Psoas muscle (tissue), 8 donors: ENCODE data around the gene SLC25A38. TPM values are rescaled to one million over a fixed set of nuclear protein-coding genes. Genes with fewer than 3 reads are reported as not detected.
A peak's percentile ranks its signal among the peaks of the same experiment; 100 is the strongest.

Experiments used
- ATAC-seq, 4 donors: fragments of 200-7000 bp; cut with Tn5 transposase; one replicate each; pipeline ENCODE4 v1.9.1; 2020; ENCODE audit warnings: moderate library complexity in 3 of 4, mild to moderate bottlenecking in 2 of 4
- DNase-seq, 2 donors: peaks; one replicate each; pipeline ENCODE4 v3.0.0-alpha.2; 2020
- H3K27ac ChIP-seq: fragments of 200-600 bp; one replicate; pipeline ENCODE4 v1.8.0; 2022
- H3K27me3 ChIP-seq, 3 donors: fragments of 200-600 bp in 1 of 3; one replicate each; pipeline versions ENCODE4 v1.6.1 to v1.8.0; 2013 to 2022; ENCODE audit warnings: low read length in 2 of 3, mild to moderate bottlenecking in 2 of 3, moderate library complexity in 1 of 3; ENCODE audit not compliant: insufficient read depth in 3 of 3
- H3K36me3 ChIP-seq, 2 donors: fragments of 200-600 bp in 1 of 2; one replicate each; pipeline versions ENCODE4 v1.6.1 to v1.8.0; 2013 to 2022; ENCODE audit warnings: low read depth in 1 of 2, mild to moderate bottlenecking in 1 of 2, moderate library complexity in 1 of 2; ENCODE audit not compliant: insufficient read depth in 1 of 2
- H3K4me1 ChIP-seq: fragments of 200-600 bp; one replicate; pipeline ENCODE4 v1.8.0; 2022
- H3K4me3 ChIP-seq: fragments of 200-600 bp; one replicate; pipeline ENCODE4 v1.8.0; 2022; ENCODE audit warnings: mild to moderate bottlenecking
- H3K9me3 ChIP-seq: fragments of 200-600 bp; one replicate; pipeline ENCODE4 v1.8.0; 2022
- WGBS, 3 donors: extraction: QIAGEN DNeasy Blood & Tissue Kit; methylation state at CpG; one replicate each; pipeline versions ENCODE4 v1.1.6 to v1.1.7; 2013; 5-methylcytosine and 5-hydroxymethylcytosine counted together
- intact Hi-C, 2 donors: fragments of 100-400 bp; cut with DNase I; formaldehyde crosslinking; loops; one replicate each; pipeline versions ENCODE4 v1.11.0 to v1.14.2; 2022
- polyA plus RNA-seq, 3 donors: library from polyadenylated mRNA; stranded (reverse); fragments of 200-250 nt; gene quantifications; one replicate each; pipeline ENCODE4 v1.2.3, GENCODE V29; 2013
- total RNA-seq, 4 donors: library from RNA; stranded (reverse); fragmentation: NEBNext Ultra II Directional in 2 of 4; extraction: Animal tissue kit (Norgen Biotek cat#: 25700) in 2 of 4; gene quantifications; one replicate each; pipeline versions ENCODE4 v1.2.1 to v1.2.4, GENCODE V29; 2021 to 2023
- TF ChIP-seq, protein P1 (sequence below): fragments of 200-600 bp; IDR thresholded peaks from one replicate; pipeline ENCODE4 v1.8.0; 2022; ENCODE audit warnings: antibody characterized with exemption
- donor health status: healthy with polysubstance abuse.
- donor health status: DM: no; HTN: no; CAD: no; lungs with moderate emphysema.
- donor health status: Bipolar disorder and iron deficiency.
- donor health status: healthy.
- donor health status: DM: yes; HTN: yes; CAD: no.
- donor health status: DM: no; HTN: no; CAD: no.
- donor health status: DM: no; HTN: no; CAD: no.
- donor health status: DM: yes; HTN: yes; CAD: no.

Gene SLC25A38
- total and polyA plus RNA-seq, 7 donors: 24.9 to 86.5 (median 31.1) TPM

DNA sequence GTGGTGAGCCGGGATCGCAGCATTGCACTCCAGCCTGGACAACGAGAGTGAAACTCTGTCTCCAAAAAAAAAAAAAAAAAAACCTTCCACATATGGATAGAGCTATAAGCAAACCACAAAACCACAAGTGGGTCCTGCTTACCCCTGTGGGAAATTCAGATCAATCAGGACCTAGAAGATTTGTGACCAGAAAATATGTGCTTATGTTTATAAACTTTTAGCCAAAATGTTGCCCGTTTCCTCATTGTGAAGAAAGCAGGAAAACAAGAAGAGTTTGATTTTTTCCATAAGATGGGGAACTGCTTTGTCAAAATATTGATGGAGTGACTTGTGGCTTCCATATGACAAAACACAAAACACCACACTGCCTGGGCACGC lies 3.4 kb upstream of the SLC25A38 start:
- H3K27me3 ChIP-seq: no peaks in the 10 kb centered on the region
- TF ChIP-seq, protein P1, sequence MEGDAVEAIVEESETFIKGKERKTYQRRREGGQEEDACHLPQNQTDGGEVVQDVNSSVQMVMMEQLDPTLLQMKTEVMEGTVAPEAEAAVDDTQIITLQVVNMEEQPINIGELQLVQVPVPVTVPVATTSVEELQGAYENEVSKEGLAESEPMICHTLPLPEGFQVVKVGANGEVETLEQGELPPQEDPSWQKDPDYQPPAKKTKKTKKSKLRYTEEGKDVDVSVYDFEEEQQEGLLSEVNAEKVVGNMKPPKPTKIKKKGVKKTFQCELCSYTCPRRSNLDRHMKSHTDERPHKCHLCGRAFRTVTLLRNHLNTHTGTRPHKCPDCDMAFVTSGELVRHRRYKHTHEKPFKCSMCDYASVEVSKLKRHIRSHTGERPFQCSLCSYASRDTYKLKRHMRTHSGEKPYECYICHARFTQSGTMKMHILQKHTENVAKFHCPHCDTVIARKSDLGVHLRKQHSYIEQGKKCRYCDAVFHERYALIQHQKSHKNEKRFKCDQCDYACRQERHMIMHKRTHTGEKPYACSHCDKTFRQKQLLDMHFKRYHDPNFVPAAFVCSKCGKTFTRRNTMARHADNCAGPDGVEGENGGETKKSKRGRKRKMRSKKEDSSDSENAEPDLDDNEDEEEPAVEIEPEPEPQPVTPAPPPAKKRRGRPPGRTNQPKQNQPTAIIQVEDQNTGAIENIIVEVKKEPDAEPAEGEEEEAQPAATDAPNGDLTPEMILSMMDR: no peak
- no peaks in the 10 kb centered on the region for H3K36me3 ChIP-seq
- intact Hi-C loops: loop anchor here (10.0 kb wide), 2 partner anchors 185 to 275 kb away; partner anchors contain the start of genes GORASP1 (in 1 of the 2), TTC21A (in 1 of the 2) and XIRP1 (in 1 of the 2)
- DNase-seq (no peak), ATAC-seq (no peak)
- 90 to 96% (median 95%) methylated on average over 5 of the region's 5 CpGs for WGBS, 3 donors
- H3K4me1 ChIP-seq: peaks cover 7% of the 10 kb centered on the region
- H3K27ac ChIP-seq: no peak overlapping the region
- no peaks in the 10 kb centered on the region for H3K9me3 ChIP-seq
- H3K4me3 ChIP-seq: no peak overlapping the region

DNA sequence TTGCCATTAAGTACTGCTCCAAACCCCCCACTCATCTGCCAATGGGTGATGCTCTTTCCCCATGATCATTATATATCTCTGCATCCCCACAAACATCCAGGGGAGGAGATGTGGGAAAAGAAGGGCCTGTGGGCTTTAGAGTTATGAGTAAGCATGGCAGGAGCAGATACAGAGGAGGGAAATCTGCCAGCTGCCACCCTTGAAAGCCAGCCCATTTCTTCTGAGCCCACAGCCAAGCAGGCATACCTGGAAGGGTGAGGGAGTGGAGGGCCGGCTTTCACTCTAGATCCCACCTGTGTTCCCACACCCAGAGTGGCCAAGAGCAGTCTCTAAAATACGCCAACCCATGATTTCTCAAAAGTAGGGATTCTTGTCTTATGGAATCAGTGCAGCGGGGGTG lies 1.7 kb upstream of the SLC25A38 start:
- Histone ChIP-seq H3K27ac (no peak overlapping the region), H3K36me3 (no peaks in the 10 kb centered on the region), H3K9me3 (no peaks in the 10 kb centered on the region), H3K27me3 (no peaks in the 10 kb centered on the region), H3K4me3 (no peak overlapping the region), H3K4me1 (peaks cover 16% of the 10 kb centered on the region)
- DNase-seq: no peak
- intact Hi-C loops: loop anchor here (10.0 kb wide), 2 partner anchors 187 to 277 kb away; partner anchors contain the start of genes GORASP1 (in 1 of the 2), TTC21A (in 1 of the 2) and XIRP1 (in 1 of the 2)
- 89 to 98% (median 93%) methylated on average over 3 of the region's 3 CpGs for WGBS, 3 donors
- TF ChIP-seq, protein P1: no peak
- no peak for ATAC-seq

DNA sequence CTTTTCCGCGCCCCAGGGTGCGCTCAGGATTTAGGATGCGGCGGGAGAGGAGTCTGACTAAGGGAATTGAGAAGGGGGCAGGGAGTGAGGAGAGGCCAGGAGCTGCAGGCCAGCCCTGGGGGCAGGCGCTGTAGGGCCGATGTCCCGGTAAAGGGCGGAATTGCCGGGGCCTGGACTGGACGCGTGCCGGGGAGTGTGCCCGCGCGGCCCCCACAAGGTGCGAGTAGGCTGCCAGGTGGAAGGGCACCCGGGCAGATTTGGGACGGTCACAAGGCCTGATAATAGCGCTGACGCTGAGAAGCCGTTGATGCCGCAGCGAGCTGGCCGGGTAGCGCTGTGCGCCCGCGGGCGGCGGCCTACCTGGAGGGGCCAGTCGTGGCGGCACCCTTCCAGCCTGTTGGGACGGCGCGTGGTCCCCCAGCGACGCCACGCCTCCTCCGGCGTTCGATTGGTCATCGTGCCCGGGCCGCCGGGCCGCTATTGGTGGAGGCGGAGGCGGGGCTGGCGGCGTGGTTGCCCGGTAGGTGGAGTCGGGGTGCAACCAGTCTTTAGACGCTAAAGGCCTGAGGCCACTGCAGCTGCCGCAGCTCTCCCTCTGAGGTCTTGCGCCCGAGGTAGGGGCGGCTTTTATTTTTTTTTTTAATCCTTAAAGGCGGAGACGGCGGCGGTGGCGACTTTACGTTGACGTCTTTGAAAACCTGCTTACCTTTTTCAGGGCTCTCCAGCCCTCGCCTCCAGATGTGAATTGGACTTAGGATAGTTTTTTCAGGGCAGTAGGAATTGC lies 903 bp downstream of the SLC25A38 start:
- Histone ChIP-seq H3K9me3 (no peaks in the 10 kb centered on the region), H3K27me3 (no peaks in the 10 kb centered on the region), H3K36me3 (peaks cover 0 to 2% of the 10 kb centered on the region in 2 donors), H3K27ac (peak overlapping the region; percentile 93), H3K4me3 (peak overlapping the region; percentile 84), H3K4me1 (peaks cover 23% of the 10 kb centered on the region)
- intact Hi-C loops: loop anchor here (2.0 to 10.0 kb wide), 3 partner anchors 23 to 279 kb away; partner anchors contain the start of genes GORASP1 (in 1 of the 2), RPSA (in 1 of the 2), TTC21A (in 1 of the 2) and XIRP1 (in 1 of the 2)
- TF ChIP-seq, protein P1: no peak
- peak; percentile 97 to 98 (median 97) for ATAC-seq
- 0% methylated on average over 37 to 66 of the region's 66 CpGs for WGBS, 3 donors
- peak; percentile 97 to 98 for DNase-seq

DNA sequence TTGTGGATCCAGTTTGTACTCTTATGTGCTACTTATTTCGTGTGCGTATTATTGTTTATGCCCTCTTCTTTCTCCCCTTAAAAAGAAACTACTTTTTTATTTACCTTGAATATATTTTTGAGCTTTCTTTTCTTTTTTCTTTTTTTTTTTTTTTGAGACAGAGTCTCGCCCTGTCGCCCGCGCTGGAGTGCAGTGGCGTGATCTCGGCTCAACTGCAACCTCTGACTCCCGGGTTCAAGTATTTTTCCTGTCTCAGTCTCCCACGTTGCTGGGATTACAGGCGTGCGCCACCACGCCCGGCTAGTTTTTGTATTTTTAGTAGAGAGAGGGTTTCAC lies 1.5 kb downstream of the SLC25A38 start:
- no peak for ATAC-seq
- intact Hi-C loops: loop anchor here (2.0 to 10.0 kb wide), 3 partner anchors 22 to 280 kb away; partner anchors contain the start of genes GORASP1 (in 1 of the 2), RPSA (in 1 of the 2), TTC21A (in 1 of the 2) and XIRP1 (in 1 of the 2)
- TF ChIP-seq, protein P1: no peak
- Histone ChIP-seq H3K4me3 (peak overlapping the region; percentile 84), H3K9me3 (no peaks in the 10 kb centered on the region), H3K27ac (peak overlapping the region; percentile 93), H3K4me1 (peaks cover 23% of the 10 kb centered on the region), H3K27me3 (no peaks in the 10 kb centered on the region), H3K36me3 (peaks cover 0 to 7% of the 10 kb centered on the region in 2 donors)
- WGBS, 3 donors: 64 to 75% (median 65%) methylated on average over 14 of the region's 14 CpGs
- DNase-seq: no peak
